ENCODE measurements around the gene MYH7.

The MYH7 gene

DNA sequence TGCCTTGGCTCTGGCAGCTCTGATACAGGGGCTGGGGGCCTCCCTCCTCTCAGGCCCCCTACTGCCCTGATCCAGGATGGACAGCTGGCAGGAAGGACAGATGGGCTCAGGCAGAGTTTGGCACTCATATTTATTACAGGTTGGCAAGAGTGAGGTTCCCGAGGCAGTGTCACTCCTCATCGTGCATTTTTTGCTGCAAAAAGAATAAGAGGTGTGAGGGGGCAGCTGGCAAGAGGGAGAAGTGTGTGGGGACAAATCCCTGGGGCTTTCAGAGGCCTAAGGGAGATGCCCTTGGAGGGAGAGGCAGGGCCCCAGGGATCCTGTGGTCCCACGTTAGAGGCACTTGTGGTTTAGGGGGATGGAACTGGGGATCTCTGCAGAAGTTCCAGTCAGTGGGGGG, 53.6 kb downstream of the MYH7 start:
- TF ChIP-seq ZFX (IDR thresholded peaks at IDR 0.05): no peak
- TF ChIP-seq, protein P1, sequence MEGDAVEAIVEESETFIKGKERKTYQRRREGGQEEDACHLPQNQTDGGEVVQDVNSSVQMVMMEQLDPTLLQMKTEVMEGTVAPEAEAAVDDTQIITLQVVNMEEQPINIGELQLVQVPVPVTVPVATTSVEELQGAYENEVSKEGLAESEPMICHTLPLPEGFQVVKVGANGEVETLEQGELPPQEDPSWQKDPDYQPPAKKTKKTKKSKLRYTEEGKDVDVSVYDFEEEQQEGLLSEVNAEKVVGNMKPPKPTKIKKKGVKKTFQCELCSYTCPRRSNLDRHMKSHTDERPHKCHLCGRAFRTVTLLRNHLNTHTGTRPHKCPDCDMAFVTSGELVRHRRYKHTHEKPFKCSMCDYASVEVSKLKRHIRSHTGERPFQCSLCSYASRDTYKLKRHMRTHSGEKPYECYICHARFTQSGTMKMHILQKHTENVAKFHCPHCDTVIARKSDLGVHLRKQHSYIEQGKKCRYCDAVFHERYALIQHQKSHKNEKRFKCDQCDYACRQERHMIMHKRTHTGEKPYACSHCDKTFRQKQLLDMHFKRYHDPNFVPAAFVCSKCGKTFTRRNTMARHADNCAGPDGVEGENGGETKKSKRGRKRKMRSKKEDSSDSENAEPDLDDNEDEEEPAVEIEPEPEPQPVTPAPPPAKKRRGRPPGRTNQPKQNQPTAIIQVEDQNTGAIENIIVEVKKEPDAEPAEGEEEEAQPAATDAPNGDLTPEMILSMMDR (conservative IDR thresholded peaks at IDR 0.05): no peak
- H3K27ac ChIP-seq: no peak overlapping the region

DNA sequence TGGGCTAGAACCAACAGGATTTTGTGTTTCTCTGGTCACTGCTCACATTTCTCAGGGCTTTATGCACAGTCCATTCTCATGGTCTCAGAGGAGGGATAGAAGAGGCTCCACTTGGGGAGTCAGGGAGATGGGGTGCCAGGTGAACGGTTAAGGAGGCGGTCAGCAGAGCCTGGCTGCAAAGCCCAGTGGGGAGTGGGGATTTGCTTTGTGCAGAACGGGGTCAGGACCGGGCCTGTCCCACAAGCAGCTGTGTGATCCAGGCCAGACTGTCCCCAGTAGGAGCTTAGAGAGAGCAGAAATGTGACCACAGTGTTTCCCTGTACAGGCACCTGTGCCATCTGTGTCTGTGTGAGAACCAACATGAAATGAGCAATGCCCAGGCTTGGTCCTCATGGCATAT, 54.5 kb downstream of the MYH7 start:
- TF ChIP-seq ZFX (IDR thresholded peaks at IDR 0.05): no peak
- TF ChIP-seq, protein P1 (conservative IDR thresholded peaks at IDR 0.05): no peak
- no peak overlapping the region for H3K27ac ChIP-seq

DNA sequence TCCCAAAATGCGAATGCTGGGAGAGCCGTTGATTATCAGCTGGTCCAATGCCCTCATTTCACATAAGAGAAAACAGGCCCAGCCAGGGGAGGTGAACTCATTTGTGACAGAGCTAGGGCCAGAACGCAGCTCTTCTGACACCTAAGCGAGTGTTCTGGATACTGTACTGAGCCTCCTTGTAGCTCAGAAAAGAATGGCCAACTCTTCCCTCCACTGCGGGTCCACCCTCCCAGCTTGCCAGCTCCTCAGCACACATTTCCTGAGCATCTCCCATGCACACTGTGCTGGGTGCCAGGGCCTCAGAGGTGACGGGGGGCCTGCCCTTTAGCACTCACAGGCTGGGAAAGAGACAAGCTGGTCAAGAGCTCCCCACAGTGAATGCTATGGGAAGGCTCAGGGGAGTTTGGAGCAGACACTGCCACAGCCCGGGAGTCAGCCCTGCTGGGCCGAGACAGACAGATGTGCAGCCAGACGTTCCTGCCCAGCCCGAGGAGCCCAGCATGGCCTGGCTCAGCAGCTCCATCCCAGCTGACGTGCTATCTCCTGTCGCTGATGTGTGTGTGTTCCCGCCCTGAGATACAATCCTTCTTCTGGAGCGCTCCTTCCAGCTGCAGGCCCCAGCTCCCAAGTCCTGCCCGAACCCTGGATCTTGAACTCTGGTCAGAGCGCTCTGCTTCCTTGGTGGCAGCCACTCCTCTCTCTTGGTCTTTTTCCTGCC, 55.1 kb downstream of the MYH7 start:
- no peak for TF ChIP-seq ZFX (IDR thresholded peaks at IDR 0.05)
- TF ChIP-seq, protein P1 (conservative IDR thresholded peaks at IDR 0.05): peak; percentile 28

DNA sequence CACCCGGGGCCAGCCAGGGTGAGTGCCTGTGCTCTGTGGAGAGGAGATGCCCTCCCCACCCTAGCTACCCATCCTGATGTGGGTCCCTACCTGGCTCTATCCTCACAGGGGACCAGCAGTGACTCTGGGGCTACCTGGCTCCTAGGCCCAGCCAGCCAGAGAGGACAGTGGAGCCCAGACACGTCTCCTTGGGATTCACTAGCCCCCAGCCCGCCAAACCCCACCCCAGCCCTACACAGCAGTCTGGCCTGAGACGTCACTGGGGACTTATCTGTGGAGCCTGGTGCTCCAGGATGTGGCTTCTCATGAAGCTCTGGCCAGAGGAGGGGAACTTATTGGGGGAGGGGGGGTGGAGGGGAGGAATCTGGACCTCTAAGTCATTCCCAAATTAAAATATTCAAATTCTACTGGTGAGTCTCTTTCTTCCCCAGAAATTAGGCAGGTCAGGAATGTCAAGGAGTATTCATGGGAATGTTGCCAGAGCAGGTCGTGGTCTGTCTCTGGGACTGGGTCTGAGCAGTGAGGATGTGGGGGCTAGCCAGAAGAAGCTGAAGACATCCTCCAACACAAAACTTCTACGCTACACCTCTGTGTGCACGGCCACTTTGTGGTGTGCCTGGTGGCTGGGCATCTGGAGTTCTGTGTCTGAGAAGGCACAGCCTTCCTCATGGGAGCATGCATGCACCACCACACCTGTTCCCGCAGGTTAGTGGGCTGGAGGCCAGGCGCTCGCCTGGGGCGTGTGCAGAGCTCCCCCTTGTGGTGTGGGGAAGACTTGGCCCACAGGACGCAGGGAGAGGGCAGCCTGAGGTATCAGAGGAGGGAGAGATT, 55.9 kb downstream of the MYH7 start:
- TF ChIP-seq ZFX (IDR thresholded peaks at IDR 0.05): no peak
- TF ChIP-seq, protein P1 (conservative IDR thresholded peaks at IDR 0.05): peak; percentile 94
- no peak overlapping the region for H3K27ac ChIP-seq

More for the DNA sequence above, 55.1 kb downstream of the MYH7 start:
- H3K27ac ChIP-seq: no peak overlapping the region

DNA sequence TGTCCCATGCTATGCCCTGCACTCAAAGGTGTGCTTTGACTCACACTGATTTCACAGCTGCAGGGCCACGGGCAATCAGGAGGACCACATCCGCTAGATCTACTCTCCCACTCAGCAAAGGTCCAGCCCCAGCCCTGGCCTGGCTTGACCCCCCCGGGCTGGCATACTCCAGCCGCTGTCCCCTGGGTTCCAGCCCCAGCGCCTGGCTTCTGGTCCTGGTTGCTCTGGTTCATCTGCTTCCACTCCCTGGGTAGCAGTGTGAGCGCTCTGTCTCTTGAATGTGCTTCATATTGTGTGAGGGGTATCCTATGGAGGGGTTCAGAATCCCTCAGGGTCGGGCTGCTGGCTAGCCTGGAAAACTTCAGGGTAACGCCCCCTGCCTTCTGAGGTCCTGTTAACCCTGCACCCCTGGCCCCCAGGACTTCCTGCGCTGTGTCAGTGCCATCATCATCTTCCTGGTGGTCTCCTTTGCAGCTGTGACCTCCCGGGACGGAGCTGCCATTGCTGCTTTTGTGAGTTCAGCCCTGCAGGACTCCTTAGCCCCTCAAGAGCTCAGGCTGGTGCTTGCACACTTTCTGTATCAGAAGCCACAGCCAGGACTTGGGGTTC, 56.7 kb downstream of the MYH7 start:
- H3K27ac ChIP-seq: no peak overlapping the region
- TF ChIP-seq ZFX (IDR thresholded peaks at IDR 0.05): no peak
- TF ChIP-seq, protein P1 (conservative IDR thresholded peaks at IDR 0.05): no peak

DNA sequence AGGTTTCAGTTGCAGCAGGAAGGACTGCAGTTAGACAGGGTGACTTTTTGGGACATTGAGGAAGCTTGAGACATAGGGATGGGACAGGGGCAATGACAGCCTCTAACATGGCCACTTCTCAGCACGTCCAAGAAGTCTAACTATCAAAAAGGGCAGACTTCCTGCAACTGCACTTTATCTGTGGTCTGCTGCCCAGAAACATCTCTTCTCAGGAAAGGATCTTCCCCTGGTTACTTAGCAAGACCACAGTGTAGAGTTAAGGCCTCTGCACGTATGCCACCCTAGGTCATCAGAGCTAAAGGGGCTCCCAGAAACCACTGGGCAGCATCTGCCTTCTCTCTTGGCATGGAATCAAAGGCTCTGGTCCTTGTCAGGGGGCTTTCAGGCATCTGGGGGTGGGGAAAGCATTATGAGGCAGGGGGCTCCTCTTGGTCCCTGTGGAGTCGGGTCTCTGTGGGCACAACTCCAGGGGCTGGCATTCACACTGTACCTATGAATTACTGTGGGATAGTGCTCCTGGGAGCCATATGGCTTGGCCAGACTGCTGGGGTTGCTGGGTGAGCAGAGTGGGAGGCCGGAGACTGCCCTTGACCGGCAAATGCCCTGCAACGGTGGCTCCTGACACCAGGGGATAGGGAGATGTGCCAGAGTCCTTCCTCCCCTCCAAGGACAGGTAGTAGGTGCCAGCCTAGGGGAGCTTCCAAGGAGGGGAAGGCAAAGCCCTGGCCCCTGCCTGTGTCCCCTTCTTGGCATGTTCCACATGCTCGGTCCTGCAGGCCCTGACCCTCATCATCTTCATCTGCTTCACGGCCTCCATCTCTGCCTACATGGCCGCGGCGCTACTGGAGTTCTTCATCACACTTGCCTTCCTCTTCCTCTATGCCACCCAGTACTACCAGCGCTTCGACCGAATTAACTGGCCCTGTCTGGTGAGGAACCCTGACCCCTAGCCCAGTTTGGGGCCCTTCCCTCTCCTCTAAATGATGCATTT, 57.6 kb downstream of the MYH7 start:
- H3K27ac ChIP-seq: no peak overlapping the region
- TF ChIP-seq ZFX (IDR thresholded peaks at IDR 0.05): no peak
- TF ChIP-seq, protein P1 (conservative IDR thresholded peaks at IDR 0.05): no peak

Data from C4-2B (cell line).